HepG2 (cell line): ENCODE results near the gene SREBF1. TPM values are rescaled to one million over a fixed set of nuclear protein-coding genes. Genes with fewer than 3 reads are reported as not detected.

Experiments used
- KLF9 ChIP-seq: IDR thresholded peaks from 2 replicates; pipeline ENCODE4 v1.6.1; 2016; ENCODE audit warnings: low read depth
- MIER2 ChIP-seq: IDR thresholded peaks from 2 replicates; pipeline ENCODE4 v1.6.1; 2016; ENCODE audit warnings: missing biosample characterization, missing genetic modification reagents
- SRSF1 ChIP-seq: fragments of 200-400 bp; formaldehyde crosslinking; optimal IDR thresholded peaks from 2 replicates; pipeline ENCODE3; 2017; ENCODE audit warnings: mild to moderate bottlenecking, low read depth, low read length, moderate library complexity
- ZMAT3 ChIP-seq: sonication (generic); formaldehyde crosslinking; conservative IDR thresholded peaks from 2 replicates; pipeline ENCODE4 v1.7.0; 2021; ENCODE audit warnings: missing genetic modification reagents
- ZSCAN21 ChIP-seq: sonication (generic); formaldehyde crosslinking; IDR thresholded peaks from 2 replicates; pipeline ENCODE4 v1.8.0; 2022; ENCODE audit warnings: mild to moderate bottlenecking, missing genetic modification reagents, moderate library complexity, borderline replicate concordance
- ZZZ3 ChIP-seq: sonication (generic); formaldehyde crosslinking; IDR thresholded peaks from 2 replicates; pipeline ENCODE4 v1.4.0; 2020; ENCODE audit warnings: missing genetic modification reagents, mild to moderate bottlenecking, borderline replicate concordance
- polyA plus RNA-seq, 8 experiments: library from polyadenylated mRNA; depleted of rRNA in 3 of 8; stranded (reverse) in 7 of 8; unstranded in 1 of 8; fragments of >200 nt; fragmentation: Illumina TruSeq in 4 of 8; extraction: Trizol in 4 of 8; gene quantifications; 2 replicates each; pipeline versions ENCODE4 v1.2.1 to v1.2.3, GENCODE V29; 2011 to 2016; ENCODE audit warnings: low read depth in 4 of 8, missing spikeins in 1 of 8, mixed read lengths in 1 of 8; ENCODE audit not compliant: insufficient read depth in 1 of 8
- total RNA-seq, 5 experiments: library from RNA; depleted of rRNA; stranded (reverse); fragments of >200 nt; fragmentation: Illumina TruSeq; extraction: Trizol; gene quantifications; 2 replicates each; pipeline ENCODE4 v1.2.3, GENCODE V29; 2016; ENCODE audit warnings: low read depth in 1 of 5
- TF ChIP-seq, protein P1 (sequence below): sonication (generic); formaldehyde crosslinking; IDR thresholded peaks from 2 replicates; pipeline ENCODE4 v1.9.0; 2021; ENCODE audit warnings: missing genetic modification reagents, borderline replicate concordance
- TF ChIP-seq, protein P2 (sequence below): sonication (generic); IDR thresholded peaks from 2 replicates; pipeline ENCODE4 v1.6.1; 2016; ENCODE audit warnings: low read depth, borderline replicate concordance
- TF ChIP-seq, protein P3 (sequence below): sonication (generic); formaldehyde crosslinking; IDR thresholded peaks from 2 replicates; pipeline ENCODE4 v1.8.1; 2023; ENCODE audit warnings: mild to moderate bottlenecking, missing genetic modification reagents
- TF ChIP-seq, protein P4 (sequence below): sonication (generic); formaldehyde crosslinking; IDR thresholded peaks from 2 replicates; pipeline ENCODE4 v1.9.0; 2021; ENCODE audit warnings: missing genetic modification reagents, borderline replicate concordance
- TF ChIP-seq, protein P5 (sequence below): sonication (generic); formaldehyde crosslinking; IDR thresholded peaks from 2 replicates; pipeline ENCODE4 v1.5.1; 2020; ENCODE audit warnings: mild to moderate bottlenecking, missing genetic modification reagents, moderate library complexity
- TF ChIP-seq, protein P6 (sequence below): sonication (generic); formaldehyde crosslinking; IDR thresholded peaks from 2 replicates; pipeline ENCODE4 v1.8.0; 2023; ENCODE audit warnings: mild to moderate bottlenecking, missing genetic modification reagents

SREBF1 gene
- total and polyA plus RNA-seq, 2 of the 13 experiments (the other 11 are each of a cell fraction or from before 2014, with no cell fraction given), result 34.3 to 38.0 TPM

DNA sequence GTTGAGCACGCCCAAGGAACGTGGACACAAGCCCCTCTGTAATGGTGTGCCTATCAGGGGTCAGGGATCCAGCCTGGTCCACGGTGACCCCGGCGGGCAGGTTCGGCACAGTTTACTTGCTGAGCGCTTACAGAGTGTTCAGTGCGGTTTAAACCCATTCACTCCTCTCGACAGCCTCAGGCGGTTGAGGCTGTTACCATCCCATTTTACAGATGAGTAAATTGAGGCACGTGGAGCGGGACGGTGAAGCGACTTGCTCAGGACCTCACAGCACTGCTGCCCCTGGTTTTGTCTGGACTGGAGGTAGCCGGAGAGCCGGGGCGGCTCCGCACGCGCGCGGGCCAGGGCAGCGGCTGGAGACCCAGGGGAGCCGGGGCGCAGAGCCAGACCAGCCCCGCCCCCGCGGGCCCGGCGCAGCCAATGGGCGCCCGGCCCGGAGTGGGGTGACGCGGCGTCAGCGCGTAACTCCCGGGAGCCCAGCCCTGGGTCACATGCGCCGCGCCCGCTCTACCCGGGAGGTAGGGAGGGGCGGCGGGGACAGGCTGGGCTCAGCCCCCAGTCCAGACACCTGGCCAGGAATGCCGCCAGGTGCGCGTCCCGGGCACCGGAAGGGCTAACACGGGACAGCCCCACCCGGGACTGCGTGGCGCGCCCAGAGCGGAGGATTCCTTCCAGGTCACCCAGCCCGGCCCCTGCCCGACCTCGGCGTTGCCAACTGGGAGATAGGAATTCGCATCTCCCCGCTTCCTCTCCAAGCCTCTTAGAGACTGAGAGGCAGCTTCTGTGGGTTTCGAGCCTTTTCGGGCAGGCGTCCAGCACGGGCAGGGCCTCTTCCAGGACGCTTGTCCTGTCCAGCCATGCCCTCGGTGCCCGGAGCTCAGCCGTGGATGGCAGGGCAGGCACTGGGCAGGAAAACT, 3.3 kb upstream of the SREBF1 start (continued):
- TF ChIP-seq ZSCAN21 (CRISPR knock-in tag) (peak; percentile 88), ZMAT3 (CRISPR knock-in tag) (peak; percentile 65; the same call in 1 of the 2 replicates), MIER2 (CRISPR knock-in tag) (peak; percentile 27; the same call in 1 of the 2 replicates), SRSF1 (peak; percentile 79), ZZZ3 (CRISPR knock-in tag) (no peak), KLF9 (CRISPR knock-in tag) (0 out of 2 replicates have a peak, but pooled peaks have one; percentile 52)
- TF ChIP-seq, protein P1, sequence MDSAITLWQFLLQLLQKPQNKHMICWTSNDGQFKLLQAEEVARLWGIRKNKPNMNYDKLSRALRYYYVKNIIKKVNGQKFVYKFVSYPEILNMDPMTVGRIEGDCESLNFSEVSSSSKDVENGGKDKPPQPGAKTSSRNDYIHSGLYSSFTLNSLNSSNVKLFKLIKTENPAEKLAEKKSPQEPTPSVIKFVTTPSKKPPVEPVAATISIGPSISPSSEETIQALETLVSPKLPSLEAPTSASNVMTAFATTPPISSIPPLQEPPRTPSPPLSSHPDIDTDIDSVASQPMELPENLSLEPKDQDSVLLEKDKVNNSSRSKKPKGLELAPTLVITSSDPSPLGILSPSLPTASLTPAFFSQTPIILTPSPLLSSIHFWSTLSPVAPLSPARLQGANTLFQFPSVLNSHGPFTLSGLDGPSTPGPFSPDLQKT (CRISPR knock-in tag), result no peak
- TF ChIP-seq, protein P2, sequence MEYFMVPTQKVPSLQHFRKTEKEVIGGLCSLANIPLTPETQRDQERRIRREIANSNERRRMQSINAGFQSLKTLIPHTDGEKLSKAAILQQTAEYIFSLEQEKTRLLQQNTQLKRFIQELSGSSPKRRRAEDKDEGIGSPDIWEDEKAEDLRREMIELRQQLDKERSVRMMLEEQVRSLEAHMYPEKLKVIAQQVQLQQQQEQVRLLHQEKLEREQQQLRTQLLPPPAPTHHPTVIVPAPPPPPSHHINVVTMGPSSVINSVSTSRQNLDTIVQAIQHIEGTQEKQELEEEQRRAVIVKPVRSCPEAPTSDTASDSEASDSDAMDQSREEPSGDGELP, result peak; percentile 73; the same call in 1 of the 2 replicates
- TF ChIP-seq, protein P3, sequence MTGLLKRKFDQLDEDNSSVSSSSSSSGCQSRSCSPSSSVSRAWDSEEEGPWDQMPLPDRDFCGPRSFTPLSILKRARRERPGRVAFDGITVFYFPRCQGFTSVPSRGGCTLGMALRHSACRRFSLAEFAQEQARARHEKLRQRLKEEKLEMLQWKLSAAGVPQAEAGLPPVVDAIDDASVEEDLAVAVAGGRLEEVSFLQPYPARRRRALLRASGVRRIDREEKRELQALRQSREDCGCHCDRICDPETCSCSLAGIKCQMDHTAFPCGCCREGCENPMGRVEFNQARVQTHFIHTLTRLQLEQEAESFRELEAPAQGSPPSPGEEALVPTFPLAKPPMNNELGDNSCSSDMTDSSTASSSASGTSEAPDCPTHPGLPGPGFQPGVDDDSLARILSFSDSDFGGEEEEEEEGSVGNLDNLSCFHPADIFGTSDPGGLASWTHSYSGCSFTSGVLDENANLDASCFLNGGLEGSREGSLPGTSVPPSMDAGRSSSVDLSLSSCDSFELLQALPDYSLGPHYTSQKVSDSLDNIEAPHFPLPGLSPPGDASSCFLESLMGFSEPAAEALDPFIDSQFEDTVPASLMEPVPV (CRISPR knock-in tag), result peak; percentile 79
- TF ChIP-seq, protein P4, sequence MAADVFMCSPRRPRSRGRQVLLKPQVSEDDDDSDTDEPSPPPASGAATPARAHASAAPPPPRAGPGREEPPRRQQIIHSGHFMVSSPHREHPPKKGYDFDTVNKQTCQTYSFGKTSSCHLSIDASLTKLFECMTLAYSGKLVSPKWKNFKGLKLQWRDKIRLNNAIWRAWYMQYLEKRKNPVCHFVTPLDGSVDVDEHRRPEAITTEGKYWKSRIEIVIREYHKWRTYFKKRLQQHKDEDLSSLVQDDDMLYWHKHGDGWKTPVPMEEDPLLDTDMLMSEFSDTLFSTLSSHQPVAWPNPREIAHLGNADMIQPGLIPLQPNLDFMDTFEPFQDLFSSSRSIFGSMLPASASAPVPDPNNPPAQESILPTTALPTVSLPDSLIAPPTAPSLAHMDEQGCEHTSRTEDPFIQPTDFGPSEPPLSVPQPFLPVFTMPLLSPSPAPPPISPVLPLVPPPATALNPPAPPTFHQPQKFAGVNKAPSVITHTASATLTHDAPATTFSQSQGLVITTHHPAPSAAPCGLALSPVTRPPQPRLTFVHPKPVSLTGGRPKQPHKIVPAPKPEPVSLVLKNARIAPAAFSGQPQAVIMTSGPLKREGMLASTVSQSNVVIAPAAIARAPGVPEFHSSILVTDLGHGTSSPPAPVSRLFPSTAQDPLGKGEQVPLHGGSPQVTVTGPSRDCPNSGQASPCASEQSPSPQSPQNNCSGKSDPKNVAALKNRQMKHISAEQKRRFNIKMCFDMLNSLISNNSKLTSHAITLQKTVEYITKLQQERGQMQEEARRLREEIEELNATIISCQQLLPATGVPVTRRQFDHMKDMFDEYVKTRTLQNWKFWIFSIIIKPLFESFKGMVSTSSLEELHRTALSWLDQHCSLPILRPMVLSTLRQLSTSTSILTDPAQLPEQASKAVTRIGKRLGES, result peak; percentile 85; the same call in 1 of the 2 replicates
- TF ChIP-seq, protein P5, sequence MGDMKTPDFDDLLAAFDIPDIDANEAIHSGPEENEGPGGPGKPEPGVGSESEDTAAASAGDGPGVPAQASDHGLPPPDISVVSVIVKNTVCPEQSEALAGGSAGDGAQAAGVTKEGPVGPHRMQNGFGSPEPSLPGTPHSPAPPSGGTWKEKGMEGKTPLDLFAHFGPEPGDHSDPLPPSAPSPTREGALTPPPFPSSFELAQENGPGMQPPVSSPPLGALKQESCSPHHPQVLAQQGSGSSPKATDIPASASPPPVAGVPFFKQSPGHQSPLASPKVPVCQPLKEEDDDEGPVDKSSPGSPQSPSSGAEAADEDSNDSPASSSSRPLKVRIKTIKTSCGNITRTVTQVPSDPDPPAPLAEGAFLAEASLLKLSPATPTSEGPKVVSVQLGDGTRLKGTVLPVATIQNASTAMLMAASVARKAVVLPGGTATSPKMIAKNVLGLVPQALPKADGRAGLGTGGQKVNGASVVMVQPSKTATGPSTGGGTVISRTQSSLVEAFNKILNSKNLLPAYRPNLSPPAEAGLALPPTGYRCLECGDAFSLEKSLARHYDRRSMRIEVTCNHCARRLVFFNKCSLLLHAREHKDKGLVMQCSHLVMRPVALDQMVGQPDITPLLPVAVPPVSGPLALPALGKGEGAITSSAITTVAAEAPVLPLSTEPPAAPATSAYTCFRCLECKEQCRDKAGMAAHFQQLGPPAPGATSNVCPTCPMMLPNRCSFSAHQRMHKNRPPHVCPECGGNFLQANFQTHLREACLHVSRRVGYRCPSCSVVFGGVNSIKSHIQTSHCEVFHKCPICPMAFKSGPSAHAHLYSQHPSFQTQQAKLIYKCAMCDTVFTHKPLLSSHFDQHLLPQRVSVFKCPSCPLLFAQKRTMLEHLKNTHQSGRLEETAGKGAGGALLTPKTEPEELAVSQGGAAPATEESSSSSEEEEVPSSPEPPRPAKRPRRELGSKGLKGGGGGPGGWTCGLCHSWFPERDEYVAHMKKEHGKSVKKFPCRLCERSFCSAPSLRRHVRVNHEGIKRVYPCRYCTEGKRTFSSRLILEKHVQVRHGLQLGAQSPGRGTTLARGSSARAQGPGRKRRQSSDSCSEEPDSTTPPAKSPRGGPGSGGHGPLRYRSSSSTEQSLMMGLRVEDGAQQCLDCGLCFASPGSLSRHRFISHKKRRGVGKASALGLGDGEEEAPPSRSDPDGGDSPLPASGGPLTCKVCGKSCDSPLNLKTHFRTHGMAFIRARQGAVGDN (CRISPR knock-in tag), result peak; percentile 95
- TF ChIP-seq, protein P6, sequence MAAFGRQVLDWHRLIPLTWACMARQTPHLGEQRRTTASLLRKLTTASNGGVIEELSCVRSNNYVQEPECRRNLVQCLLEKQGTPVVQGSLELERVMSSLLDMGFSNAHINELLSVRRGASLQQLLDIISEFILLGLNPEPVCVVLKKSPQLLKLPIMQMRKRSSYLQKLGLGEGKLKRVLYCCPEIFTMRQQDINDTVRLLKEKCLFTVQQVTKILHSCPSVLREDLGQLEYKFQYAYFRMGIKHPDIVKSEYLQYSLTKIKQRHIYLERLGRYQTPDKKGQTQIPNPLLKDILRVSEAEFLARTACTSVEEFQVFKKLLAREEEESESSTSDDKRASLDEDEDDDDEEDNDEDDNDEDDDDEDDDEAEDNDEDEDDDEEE (CRISPR knock-in tag), result peak; percentile 75; the same call in 1 of the 2 replicates
